ENCODE data around the gene POC1A. TPM values are rescaled to one million over a fixed set of nuclear protein-coding genes. Genes with fewer than 3 reads are reported as not detected.

POC1A gene
- total RNA-seq, 1 donor from 2014 or later, result 16.8 TPM

DNA sequence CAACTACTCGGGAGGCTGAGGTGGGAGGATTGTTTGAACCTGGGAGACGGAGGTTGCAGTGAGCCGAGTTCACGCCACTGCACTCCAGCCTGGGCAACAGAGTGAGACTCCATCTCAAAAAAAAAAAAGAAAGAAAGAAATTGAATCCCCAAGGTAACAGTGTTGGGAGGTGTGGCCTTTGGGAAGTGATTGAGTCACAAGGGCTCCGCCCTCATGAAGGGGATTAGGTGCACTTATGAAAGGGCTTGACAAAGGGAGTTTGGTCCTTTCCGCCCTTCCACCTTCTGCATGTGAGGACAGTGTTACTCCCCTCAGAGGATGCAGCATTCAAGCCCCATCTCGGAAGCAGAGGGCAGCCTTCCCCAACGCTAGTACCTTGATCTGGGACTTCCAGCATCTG, 21.3 kb downstream of the POC1A start:
- intact Hi-C loops (cut with micrococcal nuclease), result no loop called here

DNA sequence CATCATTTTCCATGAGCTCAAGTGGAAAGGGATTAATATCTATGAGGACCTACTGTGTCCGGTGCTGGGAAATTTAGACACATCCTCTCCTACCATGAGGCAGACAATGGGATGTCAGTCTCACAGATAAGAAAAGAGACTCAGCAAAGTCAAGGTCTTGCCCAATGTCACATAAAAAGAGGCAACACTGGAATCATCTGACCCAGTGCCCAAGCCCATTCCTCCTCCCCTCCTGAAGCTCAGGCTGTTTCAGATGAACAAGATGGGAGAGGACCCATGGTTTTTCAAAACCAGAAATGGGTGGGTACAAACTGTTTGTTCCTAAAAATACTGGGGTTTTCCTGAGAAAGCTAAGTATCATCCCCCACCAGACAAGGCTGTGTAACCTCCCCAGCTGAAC, 22.2 kb downstream of the POC1A start:
- intact Hi-C loops (cut with micrococcal nuclease), result no loop called here

GRCh38 chr3:52130966-52131622, 23.1 kb downstream of the POC1A start:
- intact Hi-C loops (cut with micrococcal nuclease), result no loop called here

DNA sequence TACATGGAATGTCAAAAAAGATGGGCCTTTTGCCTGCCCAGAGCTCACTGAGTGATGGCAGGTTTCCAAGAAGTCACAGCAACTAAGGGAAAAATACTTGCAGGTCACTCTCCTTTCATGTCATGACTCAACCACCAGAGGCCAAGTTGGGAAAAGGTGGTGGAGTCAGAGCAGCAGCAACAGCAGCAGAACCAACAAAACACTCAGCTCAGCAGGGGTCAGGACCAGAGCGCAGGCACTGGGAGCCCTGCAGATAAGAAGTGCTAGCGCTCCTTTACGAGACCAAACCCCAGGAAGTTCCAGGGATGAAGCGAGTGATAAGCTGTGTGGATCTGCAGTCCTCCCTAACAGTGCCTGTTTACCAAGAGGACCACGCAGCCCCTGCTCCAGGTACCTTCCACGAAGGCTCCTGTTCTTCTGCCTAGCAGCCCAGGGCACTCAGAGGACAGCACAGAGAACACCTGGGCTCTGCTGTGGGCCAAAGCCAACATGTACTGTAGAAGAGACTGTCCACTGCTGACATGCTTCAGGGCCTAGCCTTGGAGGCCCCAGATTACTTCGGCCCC, 26.0 kb downstream of the POC1A start:
- intact Hi-C loops (cut with micrococcal nuclease), result no loop called here

GRCh38 chr3:52126500-52126899, 27.7 kb downstream of the POC1A start:
- intact Hi-C loops (cut with micrococcal nuclease), result no loop called here

GRCh38 chr3:52126036-52126435, 28.2 kb downstream of the POC1A start:
- intact Hi-C loops (cut with micrococcal nuclease), result no loop called here

DNA sequence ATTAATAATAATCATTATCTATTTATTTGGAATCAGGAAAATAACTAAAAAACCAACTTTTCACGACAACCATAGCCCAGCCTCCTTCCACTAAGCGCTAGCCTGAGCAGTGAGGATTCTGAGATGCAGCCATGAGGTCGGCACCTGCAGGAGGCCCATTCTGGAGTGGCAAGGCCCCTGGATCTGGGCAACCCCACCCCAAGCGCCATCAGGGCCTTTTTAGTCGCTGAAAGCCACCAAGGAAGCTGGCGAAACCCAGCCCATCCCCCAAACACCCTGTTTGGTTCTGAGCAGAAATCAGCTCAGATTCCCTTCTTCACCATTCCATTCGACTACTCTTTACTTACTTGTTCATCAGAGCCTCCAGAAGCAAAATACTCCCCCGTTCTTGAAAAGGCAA, 29.5 kb downstream of the POC1A start:
- intact Hi-C loops (cut with micrococcal nuclease), result no loop called here

DNA sequence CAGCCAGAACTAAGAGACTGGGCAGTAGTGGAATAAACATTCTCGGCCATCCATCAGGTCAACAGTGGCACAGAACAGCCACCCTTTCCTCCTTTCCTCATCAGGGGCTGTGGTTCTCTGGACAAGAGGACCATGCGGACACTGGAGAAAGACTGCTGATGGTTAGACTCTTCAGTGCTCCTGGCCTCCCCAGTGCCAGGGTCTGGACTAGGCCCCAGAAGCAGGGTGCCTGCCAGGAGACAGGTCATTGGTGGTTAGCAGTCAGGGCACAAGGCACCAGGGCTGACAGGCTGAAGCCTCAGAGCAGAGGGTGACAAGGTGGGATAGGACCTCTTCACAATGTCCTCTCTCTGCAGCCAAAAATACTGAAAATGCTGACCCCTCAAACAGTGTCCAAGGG, 30.1 kb downstream of the POC1A start:
- intact Hi-C loops (cut with micrococcal nuclease), result no loop called here

- intact Hi-C loops (cut with micrococcal nuclease), result loop anchor here (1.0 kb wide), 6 partner anchors 21 to 181 kb away; partner anchors contain the start of genes ABHD14B and PARP3
Observed at GRCh38 chr3:52123106-52123725, 31.0 kb downstream of the POC1A start.

DNA sequence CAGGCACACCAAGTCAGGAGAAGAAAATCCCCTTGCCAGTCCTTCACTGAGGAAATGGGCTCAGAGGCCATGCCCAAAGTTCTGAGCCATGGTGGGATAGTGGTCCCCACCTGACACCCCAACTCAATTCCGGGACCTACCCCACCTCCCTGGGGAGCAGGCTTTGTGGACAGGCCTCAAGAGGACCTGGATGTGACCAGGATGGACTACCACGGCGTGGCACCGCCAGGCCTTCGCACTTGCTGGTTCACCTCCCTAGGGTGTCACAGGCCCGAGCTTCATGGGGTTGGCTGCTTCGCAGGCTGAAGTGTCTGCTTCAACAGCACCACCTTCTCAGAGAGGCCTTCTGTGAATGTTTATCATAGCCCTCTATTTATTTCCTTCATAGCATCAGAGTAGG, 31.7 kb downstream of the POC1A start:
- intact Hi-C loops (cut with micrococcal nuclease), result no loop called here

GRCh38 chr3:52121813-52122212, 32.4 kb downstream of the POC1A start:
- intact Hi-C loops (cut with micrococcal nuclease), result no loop called here

- intact Hi-C loops (cut with micrococcal nuclease), result no loop called here
Observed at GRCh38 chr3:52121464-52121805, 32.8 kb downstream of the POC1A start.

DNA sequence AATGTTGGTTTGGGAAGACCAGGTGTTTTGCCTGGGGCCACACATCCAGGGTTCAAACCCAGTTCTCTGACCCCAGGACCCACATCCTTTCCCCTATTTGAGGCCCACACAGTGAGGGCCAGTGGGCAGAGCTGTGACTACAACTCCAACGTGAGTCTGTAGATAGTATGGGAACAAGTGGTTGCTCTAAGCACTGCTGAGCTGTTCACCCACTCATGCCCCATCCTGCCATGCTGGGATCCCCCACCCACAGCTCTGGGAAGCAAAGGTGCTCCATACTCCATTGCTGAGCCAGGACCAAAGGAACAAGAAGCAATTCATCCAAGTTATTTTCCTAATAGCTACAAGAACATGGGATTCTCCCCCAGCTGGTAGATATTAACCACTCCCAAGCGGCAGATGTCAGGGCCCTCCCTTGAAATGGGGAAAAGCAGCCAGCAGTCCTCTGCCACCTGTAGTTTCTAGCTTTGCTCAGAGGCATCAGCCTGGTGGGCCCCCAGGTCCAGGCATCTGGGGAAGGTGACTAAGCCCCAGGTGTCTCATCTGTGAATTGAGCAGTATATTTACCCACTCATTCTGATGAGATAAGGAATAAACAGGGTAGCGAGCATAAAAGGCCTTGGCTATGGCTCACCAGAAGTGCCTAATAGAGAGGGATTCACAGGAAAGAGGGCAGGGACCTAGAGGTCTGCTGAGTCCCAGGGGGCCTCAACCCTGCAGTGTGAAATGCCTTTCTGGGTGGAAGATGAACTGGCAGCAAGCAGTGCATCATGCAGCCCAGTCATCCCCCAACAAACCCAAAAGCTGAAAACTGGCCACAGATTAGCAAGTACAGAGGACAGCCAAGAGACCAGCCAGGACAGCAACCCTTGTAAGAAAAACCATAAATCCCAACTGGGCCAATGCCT, 33.4 kb downstream of the POC1A start:
- intact Hi-C loops (cut with micrococcal nuclease), result no loop called here

DNA sequence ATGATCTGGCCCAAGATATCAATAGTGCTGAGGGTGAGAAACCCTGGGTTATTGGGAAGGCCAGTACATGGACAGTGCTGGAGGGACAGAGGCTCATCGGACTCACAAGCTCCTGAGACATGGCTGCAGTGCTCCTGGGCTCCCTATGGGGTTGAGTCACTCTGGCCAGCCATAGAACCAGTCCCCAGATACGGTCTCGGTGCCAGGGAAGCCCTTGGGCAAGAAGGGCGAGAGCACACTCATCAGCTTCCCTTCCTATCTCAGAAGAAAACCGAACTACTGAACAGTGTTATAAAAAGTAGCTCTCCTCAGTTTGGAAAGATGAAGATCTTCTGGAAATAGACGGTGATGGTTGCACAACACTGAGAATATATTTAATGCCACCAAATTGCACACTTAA, 34.4 kb downstream of the POC1A start:
- intact Hi-C loops (cut with micrococcal nuclease), result no loop called here

GRCh38 chr3:52119099-52119498, 35.1 kb downstream of the POC1A start:
- intact Hi-C loops (cut with micrococcal nuclease), result no loop called here

- intact Hi-C loops (cut with micrococcal nuclease), result no loop called here
Observed at GRCh38 chr3:52118156-52118875, 35.9 kb downstream of the POC1A start.

- intact Hi-C loops (cut with micrococcal nuclease), result no loop called here
Observed at GRCh38 chr3:52117537-52117936, 36.7 kb downstream of the POC1A start.

GRCh38 chr3:52112056-52112455, 42.2 kb downstream of the POC1A start:
- intact Hi-C loops (cut with micrococcal nuclease), result no loop called here

DNA sequence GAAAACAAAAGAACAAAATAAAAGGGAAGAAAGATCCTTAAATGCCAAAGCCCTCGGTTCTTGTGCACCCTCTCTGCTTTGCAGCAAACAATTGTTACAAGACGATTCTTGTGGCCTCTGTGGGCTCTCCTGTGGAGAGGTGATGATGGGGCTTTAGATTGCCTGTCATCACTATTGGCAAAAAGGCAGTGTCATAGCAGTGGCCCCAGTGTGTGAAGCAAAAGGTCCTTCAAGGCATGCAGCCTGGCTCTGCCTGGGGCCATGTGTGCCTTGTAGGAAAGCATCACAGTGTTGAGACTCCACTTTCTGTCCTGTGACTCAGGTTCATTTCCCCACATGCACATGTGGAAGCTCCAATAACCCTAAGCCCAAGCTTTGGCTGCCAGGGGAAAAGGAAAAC, 43.7 kb downstream of the POC1A start:
- intact Hi-C loops (cut with micrococcal nuclease), result no loop called here

DNA sequence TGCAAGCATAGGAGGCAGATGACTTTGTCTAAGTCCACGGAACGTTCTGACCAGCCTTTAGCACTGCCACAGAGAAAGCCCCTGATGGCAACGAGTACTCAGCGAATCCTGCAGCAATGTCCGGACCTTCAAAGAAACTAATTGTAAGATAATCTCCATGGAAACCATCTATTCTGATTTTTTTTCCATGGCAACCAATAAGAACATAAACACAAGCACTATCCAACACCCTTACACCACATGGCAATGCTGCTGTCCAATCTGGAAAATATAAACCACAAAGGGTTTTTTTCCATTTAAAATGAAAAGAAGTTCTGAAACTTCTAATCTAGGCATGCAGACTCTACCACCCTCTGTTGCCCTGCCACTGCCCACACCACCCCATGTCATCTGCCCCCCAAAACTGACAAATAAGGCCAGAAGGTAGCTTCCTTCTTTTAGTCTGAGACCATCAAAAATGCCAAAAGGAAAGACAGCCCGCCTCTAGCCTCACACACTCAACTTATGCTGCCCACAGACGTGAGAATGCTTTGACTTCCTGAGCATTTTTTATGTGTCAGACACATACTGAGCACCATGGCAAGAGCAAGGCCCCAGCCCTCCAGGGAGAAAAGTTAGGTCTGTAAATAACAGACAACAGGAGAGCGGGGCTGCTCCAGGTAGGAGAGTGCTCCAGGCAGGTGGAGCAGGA, 44.5 kb downstream of the POC1A start:
- intact Hi-C loops (cut with micrococcal nuclease), result no loop called here
